IMR-90 (cell line): ENCODE data around the gene SPTB. TPM values are rescaled to one million over a fixed set of nuclear protein-coding genes. Genes with fewer than 3 reads are reported as not detected.

Experiments
- ATAC-seq: fragments of 200-7000 bp; cut with Tn5 transposase; 2 replicates; pipeline ENCODE4 v1.9.1; 2020; ENCODE audit warnings: low read depth, mild to moderate bottlenecking, moderate library complexity
- BruUV-seq: library from RNA; stranded (reverse); fragments of 400-500 nt; replicated peaks from 2 replicates; lab custom pipeline; 2021; lab: Mats Ljungman, UMichigan
- CTCF ChIA-PET: fragments of 300-600 bp; formaldehyde crosslinking; extraction: SDS; loops from one replicate; lab custom pipeline; 2021; ENCODE audit warnings: antibody characterized with exemption; lab: Yijun Ruan, JAX
- POLR2A ChIA-PET: fragments of 300-600 bp; sonication (Branson Sonifier 250); formaldehyde crosslinking; loops from one replicate; lab custom pipeline; 2022; ENCODE audit warnings: antibody characterized with exemption; ENCODE audit not compliant: unreplicated experiment; lab: Charles Lee
- DNase-seq: peaks from one replicate; pipeline ENCODE4 v3.0.0; 2013
- H2AFZ ChIP-seq: replicated peaks from 2 replicates; pipeline ENCODE3; 2013; ENCODE audit warnings: low read length, mild to moderate bottlenecking; ENCODE audit not compliant: poor library complexity
- H2AK5ac ChIP-seq: 2 replicates; pipeline ENCODE4 v1.6.1; 2013; ENCODE audit warnings: low read depth, low read length, inconsistent platforms
- H2AK9ac ChIP-seq: replicated peaks from 2 replicates; pipeline ENCODE3; 2013; ENCODE audit warnings: mild to moderate bottlenecking, low read depth, low read length, moderate library complexity; ENCODE audit not compliant: poor library complexity
- H2BK120ac ChIP-seq: 2 replicates; pipeline ENCODE4 v1.6.1; 2013; ENCODE audit warnings: low read depth, low read length, inconsistent platforms
- H2BK15ac ChIP-seq: 3 replicates; pipeline ENCODE4 v1.6.1; 2013; ENCODE audit warnings: low read depth, low read length, inconsistent platforms
- H2BK20ac ChIP-seq: 2 replicates; pipeline ENCODE4 v1.6.1; 2013; ENCODE audit warnings: low read depth, mild to moderate bottlenecking, inconsistent platforms, low read length, moderate library complexity
- H2BK5ac ChIP-seq: 2 replicates; pipeline ENCODE4 v1.6.1; 2013; ENCODE audit warnings: mild to moderate bottlenecking, low read depth, low read length, inconsistent platforms; ENCODE audit not compliant: poor library complexity, severe bottlenecking
- H3K14ac ChIP-seq: replicated peaks from 2 replicates; pipeline ENCODE4 v1.6.1; 2013; ENCODE audit warnings: low read depth, low read length, inconsistent platforms
- H3K18ac ChIP-seq: 2 replicates; pipeline ENCODE4 v1.6.1; 2013; ENCODE audit warnings: low read depth, low read length, control low read depth
- H3K23ac ChIP-seq: 2 replicates; pipeline ENCODE4 v1.6.1; 2013; ENCODE audit warnings: low read depth, low read length, inconsistent platforms
- H3K27ac ChIP-seq: 2 replicates; pipeline ENCODE4 v1.5.1; 2013; ENCODE audit warnings: mild to moderate bottlenecking, control low read depth, low read length; ENCODE audit not compliant: insufficient read depth
- H3K27me3 ChIP-seq: 2 replicates; pipeline ENCODE4 v1.6.1; 2013; ENCODE audit warnings: low read length; ENCODE audit not compliant: control insufficient read depth, insufficient read depth
- H3K36me3 ChIP-seq: 2 replicates; pipeline ENCODE4 v1.6.1; 2013; ENCODE audit warnings: low read length, mixed read lengths; ENCODE audit not compliant: control insufficient read depth, insufficient read depth
- H3K4ac ChIP-seq: 2 replicates; pipeline ENCODE4 v1.6.1; 2013; ENCODE audit warnings: low read depth, low read length, inconsistent platforms
- H3K4me1 ChIP-seq: 2 replicates; pipeline ENCODE4 v1.6.1; 2013; ENCODE audit warnings: low read length, mixed read lengths; ENCODE audit not compliant: control insufficient read depth, insufficient read depth
- H3K4me2 ChIP-seq: 2 replicates; pipeline ENCODE4 v1.6.1; 2013; ENCODE audit warnings: low read depth, mild to moderate bottlenecking, control low read depth, low read length, moderate library complexity
- H3K4me3 ChIP-seq: 2 replicates; pipeline ENCODE4 v1.5.1; 2013; ENCODE audit warnings: low read depth, mild to moderate bottlenecking, control low read depth, low read length, moderate library complexity; ENCODE audit not compliant: insufficient read depth
- H3K56ac ChIP-seq: 2 replicates; pipeline ENCODE4 v1.6.1; 2013; ENCODE audit warnings: low read length, inconsistent platforms; ENCODE audit not compliant: insufficient read depth; ENCODE audit errors: extremely low read depth
- H3K79me1 ChIP-seq, 2 experiments: 2 replicates each; pipeline ENCODE4 v1.6.1; 2013; ENCODE audit warnings: low read length in 2 of 2, inconsistent platforms in 1 of 2, low read depth in 1 of 2
- H3K9ac ChIP-seq: 2 replicates; pipeline ENCODE4 v1.6.1; 2013; ENCODE audit warnings: low read depth, low read length, control low read depth
- H3K9me1 ChIP-seq: 2 replicates; pipeline ENCODE4 v1.6.1; 2013; ENCODE audit warnings: low read length, inconsistent platforms; ENCODE audit not compliant: insufficient read depth
- H3K9me3 ChIP-seq: 2 replicates; pipeline ENCODE4 v1.6.1; 2013; ENCODE audit warnings: low read length; ENCODE audit not compliant: control insufficient read depth, insufficient read depth
- H4K20me1 ChIP-seq: 2 replicates; pipeline ENCODE4 v1.6.1; 2013; ENCODE audit warnings: low read length, inconsistent platforms; ENCODE audit not compliant: insufficient read depth
- H4K5ac ChIP-seq: 2 replicates; pipeline ENCODE4 v1.6.1; 2013; ENCODE audit warnings: mild to moderate bottlenecking, low read depth, low read length, control low read depth
- H4K8ac ChIP-seq, 2 experiments: 2 replicates each; pipeline ENCODE4 v1.6.1; 2013; ENCODE audit warnings: low read depth in 2 of 2, low read length in 2 of 2, control low read depth in 1 of 2, inconsistent platforms in 1 of 2
- H4K91ac ChIP-seq: 2 replicates; pipeline ENCODE4 v1.6.1; 2013; ENCODE audit warnings: low read depth, low read length, inconsistent platforms; ENCODE audit not compliant: insufficient read depth
- CHD1 ChIP-seq: IDR thresholded peaks from 2 replicates; pipeline ENCODE4 v1.6.1; 2012; ENCODE audit warnings: low read depth, low read length, improper control_type of control experiment
- FOS ChIP-seq: fragments of 150-350 bp; IDR thresholded peaks from 2 replicates; pipeline ENCODE4 v1.6.1; 2016; ENCODE audit warnings: low read depth, low read length
- NFE2L2 ChIP-seq: fragments of 150-350 bp; IDR thresholded peaks from 2 replicates; pipeline ENCODE4 v1.6.1; 2016; ENCODE audit warnings: low read depth, mild to moderate bottlenecking, low read length
- RAD21 ChIP-seq: IDR thresholded peaks from 2 replicates; pipeline ENCODE4 v1.6.1; 2012; ENCODE audit warnings: low read length, improper control_type of control experiment
- WGBS, 2 experiments: methylation state at CpG; one replicate each; pipeline versions ENCODE4 v1.1.5 to v1.1.7; 2013; ENCODE audit warnings: missing lambda C conversion rate in 2 of 2; ENCODE audit not compliant: insufficient read length in 1 of 2; ENCODE audit errors: extremely low coverage in 2 of 2; 5-methylcytosine and 5-hydroxymethylcytosine counted together
- dilution Hi-C: fragments of 300-500 bp; cut with HindIII; formaldehyde crosslinking; loops from one replicate; pipeline ENCODE4 v1.14.3; 2018; ENCODE audit warnings: low sequenced_read_pairs; ENCODE audit not compliant: unreplicated experiment
- in situ Hi-C: fragments of 300-500 bp; cut with MboI; formaldehyde crosslinking; loops from 3 replicates; pipeline ENCODE4 v1.14.3; 2019; ENCODE audit warnings: low sequenced_read_pairs, inconsistent platforms, mixed read lengths
- intact Hi-C: fragments of 100-400 bp; cut with micrococcal nuclease; formaldehyde crosslinking; loops from 2 replicates; pipeline ENCODE4 v1.10.0; 2022
- polyA plus RNA-seq, 3 experiments: library from polyadenylated mRNA; depleted of rRNA; stranded (reverse); fragments of >200 nt; gene quantifications; 2 replicates each; pipeline ENCODE4 v1.2.3, GENCODE V29; 2012; ENCODE audit warnings: low replicate concordance in 1 of 3
- total RNA-seq: library from RNA; depleted of rRNA; stranded (reverse); fragments of >200 nt; gene quantifications from 2 replicates; pipeline ENCODE4 v1.2.3, GENCODE V29; 2012

SPTB gene
- total and polyA plus RNA-seq, 2 of the 4 experiments (the other 2 are of a cell fraction) = under 0.01 to 0.07 TPM

DNA sequence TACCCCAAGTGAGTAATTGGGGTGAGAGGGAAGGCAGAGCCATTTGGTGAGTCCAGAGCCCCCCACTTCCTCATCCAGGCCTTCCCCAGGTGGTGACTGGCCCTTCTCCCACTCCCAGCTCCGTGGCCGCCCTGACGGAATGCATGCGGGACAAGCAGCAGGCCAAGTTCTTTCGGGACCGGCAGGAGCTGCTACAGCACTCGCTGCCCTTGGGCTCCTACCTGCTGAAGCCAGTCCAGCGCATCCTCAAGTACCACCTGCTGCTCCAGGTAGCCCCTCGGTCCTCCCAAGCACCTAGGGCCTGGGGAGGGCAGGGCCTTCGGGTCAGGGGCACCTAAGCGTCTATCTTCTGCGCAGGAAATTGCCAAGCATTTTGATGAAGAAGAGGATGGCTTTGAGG, 149.0 kb downstream of the SPTB start:
- Histone ChIP-seq H3K4me1 (peaks cover 2% of the 10 kb centered on the region), H3K56ac (no peak overlapping the region), H3K23ac (no peak overlapping the region), H3K36me3 (peaks cover 28% of the 10 kb centered on the region), H3K79me1 (peaks cover 0 to 7% of the 10 kb centered on the region in 2 experiments; a peak in 2 of 4 replicates), H4K20me1 (no peaks in the 10 kb centered on the region), H4K5ac (no peak overlapping the region), H3K4me2 (no peak overlapping the region), H2BK120ac (no peak overlapping the region), H2AK9ac (no peak overlapping the region), H4K8ac (no peak overlapping the region), H3K4me3 (no peak overlapping the region), H3K9ac (no peak overlapping the region), H3K9me3 (no peaks in the 10 kb centered on the region), H2BK15ac (no peak overlapping the region), H3K27me3 (no peaks in the 10 kb centered on the region), H3K4ac (no peak overlapping the region), H3K18ac (no peak overlapping the region), H4K91ac (no peak overlapping the region), H3K9me1 (peaks cover 6% of the 10 kb centered on the region; the same call in 1 of the 2 replicates), H2BK5ac (no peak overlapping the region), H3K14ac (no peak overlapping the region), H2AFZ (no peak overlapping the region), H2AK5ac (no peak overlapping the region), H3K27ac (no peak overlapping the region), H2BK20ac (no peak overlapping the region)
- POLR2A ChIA-PET = no interaction called here
- in situ Hi-C loops (no loop called here), dilution Hi-C loops (no loop called here), intact Hi-C loops (no loop called here)
- ATAC-seq (no peak), DNase-seq (no peak)
- no TSS peak for BruUV-seq
- TF ChIP-seq RAD21 (no peak), FOS (no peak), CHD1 (no peak), NFE2L2 (no peak)
- CTCF ChIA-PET = no interaction called here
- 100% methylated on average over 3 of the region's 12 CpGs; no CpG with 5 or more reads in 1 of the 2 experiments for WGBS, 2 experiments
